HG02678 (cell line): ENCODE results near the gene FRZB.

Experiments used
- ATAC-seq: cut with Tn5 transposase; IDR thresholded peaks from one replicate; pipeline ENCODE4 v1.9.1; 2021; ENCODE audit warnings: mild to moderate bottlenecking, moderate library complexity; ENCODE audit not compliant: unreplicated experiment

FRZB gene

DNA sequence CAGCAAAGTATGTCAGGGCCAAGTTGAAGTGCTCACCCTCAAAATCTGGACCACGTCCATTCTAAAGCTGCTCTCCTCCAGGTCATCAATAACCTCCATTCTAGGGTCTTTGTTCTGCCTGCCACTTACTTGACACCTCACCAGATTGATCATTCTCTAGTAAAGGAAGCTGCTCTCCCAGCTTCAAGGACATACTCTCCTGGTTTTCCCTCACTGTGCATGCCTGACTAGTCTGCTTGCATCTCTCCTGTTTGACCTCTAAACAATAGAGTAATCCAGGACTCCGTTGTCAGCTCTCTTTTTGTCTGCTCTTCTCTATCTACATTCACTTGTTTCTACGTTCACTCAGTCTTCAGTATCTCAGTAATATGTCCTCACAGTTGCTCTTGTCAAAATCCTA lies 59.1 kb downstream of the FRZB start:
- ATAC-seq: no peak

DNA sequence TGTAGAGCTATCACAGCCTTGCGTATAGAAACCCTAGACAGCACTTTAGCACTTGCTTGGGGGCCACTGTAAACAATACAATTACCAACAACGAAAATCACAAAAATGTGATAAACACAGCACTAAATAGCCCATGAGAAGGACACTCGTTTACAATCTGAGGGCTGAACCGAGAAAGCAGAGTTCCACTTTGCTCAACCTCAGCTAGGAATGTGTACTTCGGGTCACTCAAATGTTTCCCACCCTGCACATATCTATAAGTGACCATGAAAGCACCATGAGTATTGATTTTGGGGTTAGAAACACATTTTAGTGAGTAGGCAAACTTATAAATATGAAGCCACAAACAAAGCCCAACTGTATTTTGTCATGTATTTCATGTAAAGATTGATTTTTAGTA lies 62.3 kb downstream of the FRZB start:
- ATAC-seq: no peak

DNA sequence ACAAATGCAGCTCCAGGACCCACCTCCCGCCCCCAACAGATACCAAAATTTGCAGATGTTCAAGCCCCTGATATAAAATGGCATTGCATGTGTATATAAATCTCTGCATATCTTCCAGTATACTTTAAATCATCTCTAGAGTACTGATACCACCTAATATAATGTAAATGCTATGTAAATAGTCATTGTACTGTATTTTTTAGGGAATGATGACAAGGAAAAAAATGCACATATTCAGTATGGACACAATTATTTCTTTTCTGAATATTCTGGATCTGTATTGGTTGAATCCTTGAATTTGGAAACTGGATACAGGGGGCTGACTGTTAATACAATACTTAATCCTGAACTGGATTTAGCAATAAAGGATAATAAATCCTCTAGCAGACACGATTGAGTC lies 67.7 kb downstream of the FRZB start:
- ATAC-seq: no peak

DNA sequence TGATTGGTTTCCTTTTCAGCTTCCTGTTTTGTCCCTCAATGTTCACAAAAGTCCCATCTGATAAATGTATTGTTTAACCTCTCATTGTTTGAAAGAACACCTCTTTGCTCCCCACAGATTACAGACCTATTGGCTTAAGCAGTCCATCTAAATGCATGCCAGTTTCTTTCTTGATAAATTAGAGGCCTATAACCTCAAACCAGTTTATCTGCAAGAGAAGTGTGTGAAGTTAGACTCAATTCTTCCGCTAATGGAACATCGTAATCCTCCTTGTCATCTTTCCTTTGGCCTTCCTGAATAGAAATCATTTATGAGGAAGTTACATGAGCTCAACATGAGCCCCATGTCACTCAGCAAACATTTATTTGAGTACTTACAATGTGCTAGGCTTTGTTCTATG lies 74.0 kb downstream of the FRZB start:
- ATAC-seq: no peak

DNA sequence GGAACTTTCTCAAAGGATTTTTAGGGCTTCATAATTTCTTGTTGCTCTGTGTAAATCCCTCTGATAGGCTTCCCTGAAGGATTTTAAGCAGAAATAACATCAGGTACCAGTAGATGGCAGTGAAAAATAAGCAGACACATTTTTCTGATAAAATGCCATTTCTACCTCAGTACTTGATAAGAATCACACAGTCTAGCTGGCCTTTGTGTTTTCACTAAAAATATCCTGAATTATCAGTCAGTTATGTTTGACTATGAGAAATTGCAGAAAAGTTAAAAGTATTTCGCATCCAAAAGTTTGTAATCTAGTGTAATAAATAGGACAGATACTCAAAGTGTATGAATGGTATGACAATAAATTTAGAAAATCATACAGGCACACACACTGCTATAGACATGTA lies 81.7 kb downstream of the FRZB start:
- no peak for ATAC-seq

DNA sequence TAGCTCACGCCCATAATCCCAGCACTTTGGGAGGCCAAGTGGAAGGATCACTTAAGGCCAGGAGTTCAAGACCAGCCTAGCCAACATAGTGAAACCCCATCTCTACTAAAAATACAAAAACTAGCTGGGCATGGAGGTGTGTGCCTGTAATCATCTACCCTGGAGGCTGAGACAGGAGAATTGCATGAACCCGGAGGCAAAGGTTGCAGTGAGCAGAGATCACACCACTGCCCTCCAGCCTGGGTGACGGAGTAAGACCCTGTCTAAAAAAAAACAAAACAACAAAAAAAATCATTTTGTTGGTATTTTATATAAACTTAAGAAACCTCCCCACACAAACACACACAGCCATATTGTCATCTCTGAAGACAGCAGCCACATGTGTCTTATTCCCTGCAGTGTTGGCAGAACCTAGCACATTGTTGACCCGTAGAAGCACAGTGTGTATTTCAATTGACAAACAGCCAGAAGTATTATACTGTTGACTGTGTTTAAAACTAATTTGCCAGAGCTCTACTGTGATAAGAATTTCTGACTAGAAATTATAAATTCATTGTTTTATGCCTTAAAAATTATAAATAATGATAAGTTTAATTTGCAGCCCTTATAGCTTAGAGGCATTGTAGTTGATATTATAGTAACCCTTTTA lies 82.3 kb downstream of the FRZB start:
- no peak for ATAC-seq
